Embryonic facial prominence (tissue), 1 donor: ENCODE measurements around the gene SLC17A1.

Source experiments
- DNase-seq: peaks from one replicate; pipeline ENCODE4 v3.0.0-alpha.2; 2016; ENCODE audit errors: extremely low spot score

The SLC17A1 gene

DNA sequence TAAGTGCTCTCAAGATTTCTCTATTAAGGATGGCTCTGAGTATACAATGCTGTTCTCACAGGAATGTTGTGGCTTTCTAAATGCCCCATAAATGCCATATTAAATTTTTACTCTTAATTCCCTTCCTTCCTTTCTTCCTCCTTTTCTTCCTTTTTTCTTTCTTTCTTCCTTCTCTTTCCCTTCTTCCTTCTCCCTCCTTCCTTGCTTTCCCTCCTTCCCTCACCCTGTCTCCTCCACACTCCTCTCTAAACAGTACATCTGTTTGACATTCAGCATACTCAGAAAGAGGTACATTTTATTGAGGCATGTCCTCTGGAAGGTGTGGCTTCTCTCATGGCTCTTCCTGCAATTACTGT is 433 bp upstream of the SLC17A1 start:
- DNase-seq = no peak

DNA sequence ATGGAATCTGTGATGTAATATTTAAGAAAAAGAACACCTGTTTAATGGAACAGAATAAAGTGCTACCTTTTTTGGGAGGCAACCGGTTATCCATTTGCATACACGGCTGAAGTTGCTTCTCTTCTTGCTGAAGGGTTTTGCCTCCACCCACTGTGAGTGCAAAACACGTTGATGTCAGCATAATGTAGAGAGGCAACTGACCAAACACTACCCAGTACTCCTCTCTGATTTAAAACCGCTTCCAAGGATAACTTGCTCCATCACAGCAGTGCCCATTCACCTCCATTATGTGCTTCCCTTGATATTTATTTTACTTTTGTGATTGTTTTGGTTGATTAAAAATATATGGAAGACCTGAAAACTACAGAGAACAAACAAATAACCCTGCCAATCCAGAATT is 1.4 kb downstream of the SLC17A1 start:
- no peak for DNase-seq

DNA sequence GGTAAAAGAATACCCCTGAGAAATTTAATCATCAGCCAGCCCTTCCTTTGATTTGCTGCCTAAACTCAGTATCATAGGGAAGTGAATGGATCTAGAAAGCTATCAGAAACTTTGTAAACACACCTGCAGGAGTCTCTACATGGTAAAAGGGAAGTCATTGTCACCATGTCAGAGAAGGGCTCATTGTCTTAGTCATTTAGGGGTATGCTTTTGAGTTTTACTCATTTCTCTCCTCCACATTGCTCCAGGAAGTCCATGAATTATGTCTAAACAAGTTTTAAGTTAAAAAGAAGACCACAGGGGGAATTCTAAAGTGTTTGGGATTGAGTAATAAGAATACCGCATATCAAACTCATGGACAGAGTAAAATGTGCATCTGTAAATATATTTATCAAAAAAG is 2.5 kb downstream of the SLC17A1 start:
- no peak for DNase-seq

DNA sequence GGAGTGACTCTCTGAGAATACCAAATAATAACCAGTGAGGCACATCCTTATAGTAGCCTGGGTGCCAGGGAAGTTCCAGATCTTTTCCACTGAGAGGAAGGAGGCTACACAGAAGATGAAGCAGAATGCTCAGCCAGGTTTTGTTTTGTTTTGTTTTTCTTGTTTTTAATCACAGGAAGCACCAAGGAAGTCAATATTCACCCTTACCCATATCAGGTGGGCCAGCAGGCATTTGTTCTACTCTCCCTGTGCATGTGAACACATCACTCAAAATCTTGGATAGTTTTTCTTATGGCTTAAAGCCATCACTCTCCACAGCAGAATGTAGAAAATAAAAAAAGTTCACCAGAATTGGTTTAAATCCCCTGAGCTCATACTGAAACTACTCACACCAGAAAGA is 10.5 kb downstream of the SLC17A1 start:
- DNase-seq = no peak

DNA sequence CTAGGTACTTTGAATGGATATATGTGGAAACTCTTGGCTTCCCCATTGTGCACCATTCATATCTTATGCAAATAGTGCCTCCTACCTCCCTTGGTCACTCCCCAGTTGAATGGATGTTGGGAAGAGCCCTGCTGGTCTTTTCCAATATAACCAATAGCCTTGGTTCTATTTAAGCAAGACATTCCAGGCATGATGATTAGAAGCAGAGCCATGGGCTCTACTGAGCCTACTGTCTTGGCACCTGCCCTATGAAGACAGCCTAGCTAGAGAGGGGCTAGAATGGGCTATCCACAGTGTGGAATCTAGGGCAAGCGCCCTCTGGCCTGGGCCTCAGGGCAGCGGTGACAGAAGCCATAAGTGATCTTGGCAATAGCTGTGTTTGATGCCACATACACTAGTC is 15.6 kb downstream of the SLC17A1 start:
- no peak for DNase-seq

DNA sequence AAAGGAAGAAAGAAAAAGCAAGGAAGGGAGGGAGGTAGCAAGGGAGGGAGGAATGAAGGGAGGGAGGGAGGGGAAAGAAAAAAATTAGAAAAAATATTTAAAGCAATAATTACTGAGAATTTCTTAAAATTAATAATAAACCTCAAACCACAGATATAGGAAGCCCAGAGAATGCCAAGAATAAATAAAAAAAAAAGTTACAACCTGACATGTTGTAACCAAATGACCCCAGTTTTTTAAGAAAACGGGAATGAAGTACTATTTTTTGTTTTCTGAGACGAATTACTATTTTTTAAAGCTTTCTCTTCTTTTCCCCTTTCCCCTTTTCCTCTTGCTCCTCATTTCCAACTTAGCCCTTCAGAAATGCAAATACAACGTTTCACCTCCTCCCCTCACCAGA is 16.7 kb downstream of the SLC17A1 start:
- no peak for DNase-seq

DNA sequence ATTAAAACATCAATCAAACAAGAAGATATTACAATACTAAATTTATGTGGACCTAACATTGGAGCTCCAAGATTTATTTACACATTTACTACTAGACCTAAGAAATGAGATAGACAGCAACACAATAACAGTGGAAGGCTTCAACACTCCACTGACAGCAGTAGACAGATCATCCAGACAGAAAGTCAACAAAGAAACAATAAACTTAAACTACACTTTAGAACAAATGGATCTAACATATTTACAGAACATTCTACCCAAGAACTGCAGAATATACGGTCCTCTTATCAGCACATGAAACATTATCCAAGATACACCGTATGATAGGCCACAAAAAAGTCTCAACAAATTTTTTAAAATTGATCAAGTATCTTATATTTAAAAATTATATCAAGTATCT is 27.0 kb downstream of the SLC17A1 start:
- DNase-seq = no peak

DNA sequence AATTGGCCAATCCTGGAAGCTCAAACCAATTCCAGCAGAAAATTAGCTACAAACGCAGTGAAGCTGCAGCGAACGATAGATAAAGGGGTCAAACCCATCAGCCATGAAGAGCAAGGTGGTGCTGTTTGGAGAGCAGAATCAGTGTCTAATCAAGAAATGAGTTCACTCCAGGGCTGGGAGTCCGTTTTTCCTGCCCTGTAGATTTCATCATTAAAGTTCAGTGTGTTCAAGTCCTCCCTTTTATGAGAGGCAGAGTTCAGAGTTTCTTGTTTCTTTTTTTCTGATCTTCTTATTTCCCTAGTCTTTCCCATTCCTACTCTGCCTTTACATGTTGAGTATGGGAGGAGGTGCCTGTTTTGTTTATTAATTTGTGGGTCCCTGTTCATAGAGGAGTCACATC is 30.4 kb downstream of the SLC17A1 start:
- DNase-seq = no peak

DNA sequence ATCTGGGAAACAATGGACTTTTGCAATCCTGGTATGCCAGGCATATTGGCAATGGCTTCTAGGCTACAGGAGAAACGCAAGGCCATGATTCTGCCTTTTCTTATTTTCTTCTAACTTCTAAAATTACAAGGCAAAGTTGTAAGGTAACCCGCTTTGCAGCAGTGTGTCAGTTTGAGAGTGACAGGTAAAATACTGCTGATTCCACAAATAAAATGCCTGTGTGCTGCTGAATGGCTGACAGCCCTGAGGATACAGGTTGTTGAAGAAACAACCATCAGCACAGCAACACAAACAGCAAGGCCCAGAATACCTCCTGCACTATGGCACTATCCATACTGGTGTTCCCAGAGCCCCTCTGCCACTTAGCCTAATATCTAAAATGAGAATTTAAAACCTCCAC is 37.1 kb downstream of the SLC17A1 start:
- no peak for DNase-seq

DNA sequence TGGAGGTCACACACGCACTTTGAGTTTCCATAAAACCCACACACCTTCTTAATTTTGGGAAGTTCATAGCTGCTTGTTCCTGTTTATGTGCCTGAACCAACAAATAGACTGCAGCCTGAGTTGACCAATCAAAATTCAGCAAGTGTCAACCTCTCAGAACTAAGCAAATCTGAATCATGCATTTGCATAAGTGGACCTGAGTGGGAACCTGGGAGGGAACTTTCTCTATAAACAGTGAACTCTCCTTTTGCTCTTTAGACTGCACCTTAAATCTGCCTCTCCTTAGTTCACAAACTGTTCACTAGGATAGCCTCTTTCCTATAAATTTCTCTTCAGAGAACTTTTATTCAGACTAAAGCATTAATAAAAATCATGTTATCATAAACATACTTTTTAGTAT is 37.9 kb downstream of the SLC17A1 start:
- no peak for DNase-seq

DNA sequence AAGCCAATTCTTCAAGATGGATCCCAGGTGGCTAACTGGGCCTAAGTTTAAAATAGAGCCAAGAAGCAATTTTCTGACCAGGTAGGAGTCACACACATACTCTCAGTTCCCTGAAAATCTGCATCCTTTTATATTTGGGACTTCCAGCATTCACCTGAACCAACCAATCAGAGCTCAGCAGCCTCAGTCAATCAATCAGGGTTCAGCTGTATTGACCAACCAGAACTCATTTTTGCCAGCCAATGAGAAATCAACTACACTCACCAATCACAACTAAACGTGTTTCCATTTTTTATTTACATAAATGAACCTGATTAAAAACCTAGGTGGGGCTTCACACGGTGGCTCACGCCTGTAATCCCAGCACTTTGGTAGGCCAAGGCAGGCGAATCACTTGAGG is 39.8 kb downstream of the SLC17A1 start:
- DNase-seq = no peak

DNA sequence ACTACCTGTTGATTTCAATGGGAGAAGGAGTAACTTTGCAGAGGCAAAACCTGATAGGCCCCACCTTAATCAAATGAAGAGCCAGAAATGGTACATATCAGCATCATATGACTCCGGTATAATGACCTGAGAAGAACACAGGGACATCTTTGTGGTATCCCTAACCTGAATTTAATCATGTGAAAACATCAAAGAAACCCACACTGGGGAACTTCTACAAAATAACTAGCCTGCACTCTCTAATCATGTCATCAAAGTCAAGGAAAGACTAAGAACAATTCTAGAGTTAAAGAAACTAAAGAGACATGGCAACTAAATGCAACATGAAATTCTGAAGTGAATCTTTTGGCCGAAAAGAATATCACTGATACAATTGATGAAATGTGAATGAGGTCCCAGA is 42.4 kb downstream of the SLC17A1 start:
- no peak for DNase-seq

DNA sequence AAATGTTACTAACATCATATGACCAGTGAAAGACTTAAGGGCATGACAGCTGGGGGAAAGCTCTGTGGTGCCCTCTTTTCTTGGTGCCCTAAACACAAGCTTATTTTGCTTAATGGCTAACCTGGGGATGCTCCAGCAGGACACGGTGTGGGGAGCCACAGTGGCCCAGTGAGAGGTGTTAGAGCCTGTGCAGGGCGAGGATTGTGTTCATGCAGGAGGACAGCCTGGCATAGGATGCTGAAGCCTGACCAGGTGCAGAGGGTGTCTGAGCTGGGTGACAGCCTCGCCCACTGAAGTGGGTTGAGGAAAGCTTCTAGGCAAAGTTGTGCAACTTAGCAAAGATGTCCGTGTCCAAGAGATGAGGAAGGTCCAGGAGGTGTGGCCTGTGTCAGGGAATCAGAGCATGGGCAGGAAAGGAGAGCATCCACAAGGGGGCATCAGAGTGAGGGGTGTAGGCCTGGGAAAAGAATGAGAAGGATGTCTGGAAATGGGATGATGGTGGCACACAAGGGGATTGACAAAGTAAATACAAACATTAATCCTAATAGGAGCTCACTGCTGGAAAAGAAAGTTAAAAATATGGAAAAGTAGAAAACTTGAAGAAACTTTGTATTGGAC is 43.4 kb downstream of the SLC17A1 start:
- no peak for DNase-seq

DNA sequence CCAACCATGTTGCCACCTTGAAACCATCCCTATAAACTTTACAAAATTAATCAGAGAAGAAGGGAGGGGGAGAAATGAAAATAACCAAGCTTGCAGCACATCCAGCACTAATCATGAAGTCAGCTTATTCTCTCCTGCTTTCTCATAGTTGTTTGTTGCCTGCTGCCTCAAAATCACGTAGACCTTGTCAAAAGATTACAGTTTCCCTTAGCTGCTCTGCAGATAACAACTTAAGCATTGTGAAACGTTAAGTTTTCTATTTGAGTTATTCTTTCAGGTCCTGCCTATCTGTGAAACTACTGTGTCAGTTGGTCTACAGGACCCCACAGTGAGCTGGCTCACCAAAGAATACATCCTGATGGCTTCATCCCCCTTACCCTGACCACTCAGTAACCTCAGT is 44.4 kb downstream of the SLC17A1 start:
- no peak for DNase-seq

DNA sequence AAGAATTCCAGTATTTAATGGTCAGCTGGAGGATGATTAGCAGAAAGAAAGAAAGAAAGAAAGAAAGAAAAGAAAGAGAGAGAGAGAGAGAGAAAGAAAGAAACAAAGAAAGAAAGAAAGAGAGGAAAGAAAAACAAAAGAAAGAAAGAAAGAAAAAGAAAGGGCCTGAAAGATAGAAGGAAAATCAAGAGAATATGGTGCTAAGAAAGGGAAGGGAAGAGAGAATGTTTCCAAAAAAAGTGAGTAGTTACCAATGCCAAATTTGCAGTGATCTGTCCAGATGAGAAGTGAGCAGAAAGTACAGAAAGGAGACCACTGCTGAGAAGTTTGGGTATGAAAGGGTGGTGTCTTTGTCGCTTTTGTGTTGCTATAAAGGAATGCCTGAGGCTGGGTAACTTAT is 50.7 kb downstream of the SLC17A1 start:
- DNase-seq = no peak

DNA sequence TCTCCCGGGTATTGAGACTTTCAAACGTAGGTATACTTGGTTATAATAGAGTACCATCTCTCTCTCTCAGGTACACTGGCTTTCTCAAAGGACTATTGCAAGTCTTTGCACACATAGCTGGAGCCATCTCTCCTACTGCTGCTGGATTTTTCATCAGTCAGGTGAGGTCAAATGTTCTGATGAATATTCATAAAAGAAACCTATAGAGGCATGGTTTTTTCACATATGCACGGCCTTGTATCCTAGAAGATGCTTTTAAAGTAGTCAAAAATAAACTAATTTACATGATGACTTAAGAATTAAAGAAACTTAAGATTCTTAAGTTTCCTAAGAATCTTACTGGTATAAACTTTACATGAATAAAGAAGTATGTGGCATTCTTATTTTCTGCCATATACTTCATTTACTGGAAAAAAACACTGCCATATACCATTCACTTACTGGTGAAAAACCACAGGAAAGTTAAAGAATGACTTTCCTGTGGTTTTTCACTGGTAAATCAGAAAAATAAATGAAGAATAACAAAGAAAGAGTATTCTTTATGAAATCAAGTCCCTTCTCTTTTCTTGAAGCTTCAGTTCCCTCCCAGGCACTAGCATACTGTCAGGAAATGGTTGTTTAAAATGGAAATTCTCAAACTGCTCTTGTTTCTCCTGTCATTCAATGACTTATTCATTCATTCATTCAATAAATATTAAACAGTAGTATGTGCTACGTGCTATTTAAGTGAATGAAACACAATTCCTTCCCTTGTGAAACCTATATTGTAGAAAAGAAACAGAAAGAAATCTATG is 53.8 kb downstream of the SLC17A1 start:
- DNase-seq = no peak

DNA sequence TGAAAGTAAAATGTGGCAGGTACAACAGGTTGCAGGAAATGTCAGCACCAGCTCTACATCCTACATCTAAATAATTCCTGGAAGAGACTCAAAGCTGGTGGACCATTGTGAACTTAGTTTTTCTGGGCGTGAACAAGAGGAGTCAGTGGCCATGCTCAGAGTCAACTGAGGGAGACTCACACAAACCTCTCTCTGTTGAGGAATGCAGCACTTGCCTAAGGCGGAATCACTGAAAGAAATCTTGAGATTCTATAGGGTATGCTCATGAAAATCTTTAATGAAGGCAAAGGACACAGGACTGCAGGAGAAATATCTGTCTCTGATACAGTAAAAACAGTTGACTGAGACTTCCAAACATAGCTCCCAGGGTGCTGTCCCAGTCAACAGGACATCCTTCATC is 54.8 kb downstream of the SLC17A1 start:
- no peak for DNase-seq

DNA sequence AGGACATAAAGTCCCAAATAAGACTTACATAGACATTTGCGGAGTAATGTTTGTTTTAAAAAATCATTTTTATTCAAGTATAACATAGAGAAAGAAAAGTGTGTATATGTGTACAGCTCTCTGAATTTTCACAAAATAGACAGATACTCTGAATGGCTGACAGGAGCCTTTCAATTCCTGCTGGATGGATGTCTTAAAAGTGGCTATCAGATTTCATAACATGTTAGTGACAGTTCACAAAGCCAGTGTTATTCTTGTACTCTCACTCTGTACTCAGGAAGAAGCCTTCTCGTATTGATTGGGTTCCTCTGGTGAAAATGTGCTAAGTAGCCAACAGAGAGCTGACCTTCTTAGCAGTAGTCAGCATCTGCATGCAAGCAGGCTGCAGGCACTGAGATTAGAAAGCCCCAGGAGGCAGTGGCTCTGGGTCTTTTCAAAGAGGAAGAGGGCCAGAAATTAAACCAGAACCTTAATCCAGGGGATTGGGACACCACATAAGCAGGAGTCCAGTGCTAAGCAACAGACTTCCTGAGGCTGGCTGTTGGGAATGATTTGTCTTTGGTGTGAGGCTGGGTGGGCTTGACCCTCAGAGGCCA is 57.6 kb downstream of the SLC17A1 start:
- no peak for DNase-seq

DNA sequence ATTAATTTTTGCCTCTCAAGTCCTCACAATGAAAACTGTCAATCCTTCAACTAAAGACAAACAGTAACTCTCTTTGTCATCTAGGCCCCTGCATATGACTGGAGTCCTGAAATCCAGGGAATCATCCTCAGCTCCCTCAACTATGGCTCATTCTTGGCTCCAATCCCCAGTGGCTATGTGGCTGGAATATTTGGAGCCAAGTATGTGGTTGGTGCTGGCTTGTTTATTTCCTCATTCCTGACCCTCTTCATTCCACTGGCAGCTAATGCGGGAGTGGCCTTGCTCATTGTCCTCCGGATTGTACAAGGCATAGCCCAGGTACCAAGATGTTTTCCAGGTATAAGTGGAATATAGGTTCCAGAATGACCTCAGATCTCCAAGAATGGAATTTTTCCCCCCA is 61.9 kb downstream of the SLC17A1 start:
- no peak for DNase-seq

DNA sequence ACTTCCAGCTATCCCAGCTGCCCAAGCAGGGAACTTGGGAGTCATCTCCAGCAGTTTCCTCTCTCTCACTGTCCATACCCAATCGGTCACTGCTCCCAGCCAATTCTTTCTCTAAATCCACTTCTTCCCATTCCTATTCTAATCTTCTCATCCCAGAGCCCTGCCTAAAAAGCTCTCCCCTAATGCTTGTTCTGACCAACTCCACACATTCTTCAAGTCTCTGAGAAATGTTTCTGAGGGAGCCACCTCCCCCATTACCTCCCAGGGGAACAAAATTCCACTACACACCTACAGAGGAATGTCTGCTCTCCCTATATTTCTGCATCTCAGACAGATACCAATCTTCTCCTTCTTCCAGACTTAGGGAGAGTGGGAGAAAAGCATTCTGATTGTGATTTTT is 63.3 kb downstream of the SLC17A1 start:
- no peak for DNase-seq

DNA sequence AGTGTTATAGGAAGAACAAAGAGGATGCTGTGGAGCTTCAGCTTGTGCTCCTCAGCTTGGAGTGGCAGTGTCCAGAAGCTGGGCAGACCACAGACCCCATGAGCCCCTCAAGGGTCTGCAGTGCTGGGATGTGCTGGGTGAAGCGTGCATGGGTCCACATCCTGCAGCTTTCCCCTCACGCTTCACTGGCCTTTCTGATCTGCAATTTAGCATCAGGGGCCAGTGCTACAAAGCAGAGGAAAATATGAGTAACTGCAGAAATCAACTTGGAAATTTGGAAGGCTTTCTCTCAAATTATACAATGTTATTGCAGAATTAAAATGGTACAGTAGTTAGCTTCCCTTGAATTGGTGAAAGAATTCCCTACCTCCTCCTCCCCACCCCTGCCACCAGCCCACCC is 67.2 kb downstream of the SLC17A1 start:
- no peak for DNase-seq

DNA sequence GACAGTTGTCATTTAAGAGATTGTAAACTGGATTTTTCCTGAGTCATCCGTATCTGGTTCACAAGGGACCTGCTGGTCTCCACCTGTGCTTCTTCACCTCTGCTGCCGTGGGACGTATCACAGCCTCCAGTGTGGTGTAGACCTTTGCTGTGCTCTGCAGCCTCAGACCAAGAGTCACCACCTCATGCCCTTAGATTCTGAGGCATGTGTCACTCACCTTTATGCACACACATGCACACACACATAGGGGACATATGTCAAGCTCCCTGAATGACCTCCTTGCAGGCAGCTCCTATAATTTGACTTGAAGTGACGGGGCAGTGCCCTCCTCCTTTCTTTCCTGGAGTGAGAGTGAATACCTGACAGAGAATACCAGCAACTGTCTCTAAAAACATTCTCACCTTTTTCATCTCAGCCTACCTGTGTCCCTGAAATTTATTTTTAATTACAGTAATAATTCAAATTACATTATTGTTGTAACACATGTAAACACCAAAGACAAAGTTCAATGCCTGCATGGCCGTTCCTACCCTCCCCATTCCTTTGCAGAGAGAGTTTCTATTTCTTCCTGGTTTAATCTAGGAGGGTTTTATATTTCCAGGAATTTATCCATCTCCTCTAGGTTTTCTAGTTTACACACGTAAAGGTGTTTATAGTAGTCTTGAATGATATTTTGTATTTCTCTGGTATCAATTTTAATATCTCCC is 73.8 kb downstream of the SLC17A1 start:
- no peak for DNase-seq
